CD8-positive, alpha-beta memory T cell (primary cell): ENCODE data around the gene SLC6A11. TPM values are rescaled to one million over a fixed set of nuclear protein-coding genes. Genes with fewer than 3 reads are reported as not detected.
A peak's percentile ranks its signal among the peaks of the same experiment; 100 is the strongest.

ENCODE experiments used
- CTCF ChIA-PET: fragments of 350-600 bp; sonication (Branson Sonifier 250); formaldehyde crosslinking; loops from one replicate; lab custom pipeline; 2021; ENCODE audit warnings: antibody characterized with exemption; lab: Charles Lee
- POLR2A ChIA-PET: fragments of 350-600 bp; sonication (Branson Sonifier 250); formaldehyde crosslinking; loops from one replicate; lab custom pipeline; 2021; ENCODE audit warnings: antibody characterized with exemption; lab: Charles Lee
- DNase-seq, 5 donors: peaks; one replicate each; pipeline versions ENCODE4 v3.0.0 to v3.0.0-alpha.2; 2020 to 2022; ENCODE audit warnings: mixed read lengths in 1 of 5
- H3K27ac ChIP-seq: one replicate; pipeline ENCODE4 v1.7.0; 2013; ENCODE audit warnings: low read depth, mild to moderate bottlenecking, low read length, moderate library complexity
- H3K27me3 ChIP-seq: 2 replicates; pipeline ENCODE4 v1.7.0; 2013; ENCODE audit warnings: low read length, mild to moderate bottlenecking; ENCODE audit not compliant: insufficient read depth, poor library complexity, severe bottlenecking
- H3K36me3 ChIP-seq: 2 replicates; pipeline ENCODE4 v1.7.0; 2013; ENCODE audit warnings: mild to moderate bottlenecking, low read length, moderate library complexity; ENCODE audit not compliant: insufficient read depth
- H3K4me1 ChIP-seq: 2 replicates; pipeline ENCODE4 v1.7.0; 2013; ENCODE audit warnings: mild to moderate bottlenecking, low read length, moderate library complexity; ENCODE audit not compliant: insufficient read depth
- H3K4me3 ChIP-seq: 2 replicates; pipeline ENCODE4 v1.7.0; 2013; ENCODE audit warnings: mild to moderate bottlenecking, low read length
- H3K9me3 ChIP-seq: 2 replicates; pipeline ENCODE4 v1.7.0; 2013; ENCODE audit warnings: mild to moderate bottlenecking, low read length
- H3K27ac Mint-ChIP-seq, 8 donors: one replicate each; pipeline ENCODE4 v1.8.0; 2020 to 2021; ENCODE audit warnings: mixed read lengths in 8 of 8, mild to moderate bottlenecking in 6 of 8, inconsistent platforms in 3 of 8, moderate library complexity in 3 of 8
- H3K27me3 Mint-ChIP-seq, 2 donors: one replicate each; pipeline ENCODE4 v1.8.0; 2020 to 2021; ENCODE audit warnings: mixed read lengths in 2 of 2, mild to moderate bottlenecking in 1 of 2, moderate library complexity in 1 of 2
- H3K36me3 Mint-ChIP-seq, 3 donors: one replicate each; pipeline ENCODE4 v1.8.0; 2020 to 2021; ENCODE audit warnings: mixed read lengths in 3 of 3, inconsistent platforms in 1 of 3, mild to moderate bottlenecking in 1 of 3
- H3K4me1 Mint-ChIP-seq, 3 donors: one replicate each; pipeline ENCODE4 v1.8.0; 2020 to 2021; ENCODE audit warnings: mixed read lengths in 3 of 3, inconsistent platforms in 1 of 3, mild to moderate bottlenecking in 1 of 3
- H3K4me3 Mint-ChIP-seq, 7 donors: one replicate each; pipeline ENCODE4 v1.8.0; 2020 to 2021; ENCODE audit warnings: mixed read lengths in 7 of 7, mild to moderate bottlenecking in 6 of 7, moderate library complexity in 4 of 7, inconsistent platforms in 2 of 7
- H3K9me3 Mint-ChIP-seq, 5 donors: one replicate each; pipeline ENCODE4 v1.8.0; 2020 to 2022; ENCODE audit warnings: mixed read lengths in 5 of 5, mild to moderate bottlenecking in 3 of 5, moderate library complexity in 2 of 5, inconsistent platforms in 1 of 5
- polyA plus RNA-seq: library from polyadenylated mRNA; unstranded; fragments of 300-500 nt; fragmentation: Illumina TruSeq; gene quantifications from one replicate; pipeline ENCODE4 v1.2.3, GENCODE V29; 2021
- total RNA-seq, 2 experiments: library from RNA; stranded (reverse); gene quantifications; one replicate each; pipeline ENCODE4 v1.2.3, GENCODE V29; 2021

Gene SLC6A11
- total and polyA plus RNA-seq, 3 experiments from 2014 or later: not detected

DNA sequence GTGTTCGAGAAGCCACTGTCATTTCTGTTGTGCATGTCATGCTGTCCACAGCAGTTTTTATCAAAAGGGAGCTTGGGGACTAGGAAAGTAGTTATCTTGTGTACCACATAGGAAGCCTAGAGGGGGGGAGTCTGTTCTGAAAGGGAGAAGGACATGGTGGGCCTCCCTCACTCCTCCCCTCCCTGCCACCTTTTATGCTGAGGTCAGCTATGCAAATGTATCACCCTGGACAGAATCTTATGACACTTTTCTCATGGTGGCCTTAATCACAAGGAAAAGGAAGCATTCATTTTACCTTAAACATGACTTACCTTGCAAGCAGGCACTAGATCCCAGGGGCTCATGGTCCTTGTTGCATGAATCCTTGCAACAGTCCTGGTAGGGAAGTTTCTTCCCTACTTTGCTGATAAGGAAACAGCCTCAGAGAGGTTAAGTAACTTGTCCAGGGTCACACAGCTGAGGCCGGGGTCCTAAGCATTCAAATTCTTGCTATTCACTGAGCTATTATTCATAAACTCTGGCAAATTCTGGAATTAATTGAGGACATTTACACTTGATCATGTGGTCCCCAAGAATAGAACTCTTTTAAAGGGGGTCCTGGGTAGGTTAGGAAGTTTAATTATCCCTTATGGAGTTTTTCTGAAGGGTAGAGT lies 95.4 kb downstream of the SLC6A11 start:
- CTCF ChIA-PET: no interaction called here
- H3K27me3 Mint-ChIP-seq: peaks cover 4 to 23% of the 10 kb centered on the region in 2 donors
- H3K27ac ChIP-seq: no peak overlapping the region

DNA sequence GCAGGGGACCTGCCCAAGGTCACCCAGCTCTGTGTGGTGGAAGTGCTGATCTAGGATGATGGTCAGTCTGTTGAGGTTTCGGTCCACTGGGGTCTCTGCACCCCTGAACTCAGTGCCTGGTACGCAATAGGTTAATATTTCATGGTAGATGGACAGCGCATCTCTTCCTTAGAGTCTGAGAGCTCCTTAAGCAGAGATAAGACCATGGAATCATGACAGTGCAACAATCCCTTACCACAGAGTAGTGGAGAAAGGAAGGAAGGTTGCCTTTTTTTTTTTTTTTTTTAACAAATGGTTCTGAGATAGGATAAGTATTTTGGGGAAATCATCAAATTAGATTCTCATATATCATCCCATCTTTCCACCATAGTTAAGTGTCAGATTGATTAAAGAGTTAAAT lies 96.8 kb downstream of the SLC6A11 start:
- peaks cover 4% of the 10 kb centered on the region for H3K27me3 ChIP-seq
- H3K4me1 ChIP-seq: no peaks in the 10 kb centered on the region
- POLR2A ChIA-PET: no interaction called here
- Mint-ChIP-seq H3K36me3 (peaks cover 0 to 6% (median 0%) of the 10 kb centered on the region in 3 donors), H3K4me1 (no peaks in the 10 kb centered on the region), H3K9me3 (peaks cover 0 to 14% (median 11%) of the 10 kb centered on the region in 5 donors), H3K4me3 (no peak overlapping the region), H3K27me3 (peaks cover 8 to 23% of the 10 kb centered on the region in 2 donors), H3K27ac (no peak overlapping the region)
- no peaks in the 10 kb centered on the region for H3K36me3 ChIP-seq
- no peak for DNase-seq
- H3K9me3 ChIP-seq: no peaks in the 10 kb centered on the region
- H3K27ac ChIP-seq: no peak overlapping the region
- H3K4me3 ChIP-seq: no peak overlapping the region
- CTCF ChIA-PET: no interaction called here

More for the DNA sequence above, 95.4 kb downstream of the SLC6A11 start:
- H3K4me3 Mint-ChIP-seq: no peak overlapping the region
- Histone ChIP-seq H3K4me3 (no peak overlapping the region), H3K27me3 (peaks cover 4% of the 10 kb centered on the region), H3K9me3 (no peaks in the 10 kb centered on the region), H3K4me1 (no peaks in the 10 kb centered on the region), H3K36me3 (no peaks in the 10 kb centered on the region)
- H3K4me1 Mint-ChIP-seq: no peaks in the 10 kb centered on the region
- no peak overlapping the region for H3K27ac Mint-ChIP-seq
- POLR2A ChIA-PET: no interaction called here
- peaks cover 12 to 27% (median 22%) of the 10 kb centered on the region in 5 donors for H3K9me3 Mint-ChIP-seq
- H3K36me3 Mint-ChIP-seq: peaks cover 0 to 7% (median 3%) of the 10 kb centered on the region in 3 donors
- DNase-seq: no peak

DNA sequence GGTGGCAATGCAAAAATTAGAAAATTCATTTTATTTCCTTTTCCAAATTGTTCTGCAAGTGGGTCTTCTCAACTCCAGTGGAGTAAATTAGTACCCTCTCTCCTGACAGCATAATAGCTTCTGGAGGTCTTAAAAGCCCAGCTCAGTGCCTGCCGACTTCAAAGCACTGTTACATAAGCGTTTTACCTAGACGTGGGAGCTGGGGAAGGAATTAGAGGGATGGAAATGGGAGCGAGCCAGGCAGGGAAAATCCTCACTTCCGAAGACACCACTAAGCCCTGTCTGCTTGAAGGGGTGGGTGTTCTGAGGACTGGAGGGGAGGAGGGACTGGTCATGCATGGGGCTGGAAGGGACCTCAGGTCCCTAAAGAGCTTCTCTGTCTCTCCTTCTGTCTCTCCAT lies 99.3 kb downstream of the SLC6A11 start:
- ChIA-PET POLR2A (no interaction called here), CTCF (no interaction called here)
- H3K4me3 ChIP-seq: no peak overlapping the region
- Mint-ChIP-seq H3K27ac (no peak overlapping the region), H3K27me3 (peaks cover 7 to 41% of the 10 kb centered on the region in 2 donors), H3K4me3 (no peak overlapping the region), H3K9me3 (peaks cover 0 to 1% (median 0%) of the 10 kb centered on the region in 5 donors), H3K4me1 (no peaks in the 10 kb centered on the region), H3K36me3 (no peaks in the 10 kb centered on the region)
- no peaks in the 10 kb centered on the region for H3K36me3 ChIP-seq
- no peak for DNase-seq
- H3K9me3 ChIP-seq: no peaks in the 10 kb centered on the region
- no peak overlapping the region for H3K27ac ChIP-seq
- no peaks in the 10 kb centered on the region for H3K4me1 ChIP-seq
- H3K27me3 ChIP-seq: peaks cover 4% of the 10 kb centered on the region

DNA sequence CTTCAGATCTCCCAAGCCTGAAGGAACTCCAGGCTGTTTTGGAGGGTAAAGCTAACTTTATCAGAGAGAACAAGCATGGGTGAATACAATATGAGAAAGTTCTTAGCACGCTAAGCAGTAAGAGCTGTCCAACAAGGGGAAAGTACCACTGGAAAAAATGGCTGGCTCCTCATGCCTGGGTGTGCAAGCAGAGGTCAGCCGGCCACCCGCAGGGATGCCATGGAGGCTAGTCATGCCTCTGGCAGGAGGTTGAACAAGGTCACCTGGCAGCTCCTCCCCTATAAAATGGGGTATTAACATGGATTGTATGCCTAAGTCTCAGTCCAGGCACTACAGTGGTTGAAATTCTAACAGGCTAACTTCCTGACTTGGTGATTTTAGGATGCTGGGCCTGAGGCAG lies 101.1 kb downstream of the SLC6A11 start:
- Mint-ChIP-seq H3K27ac (no peak overlapping the region), H3K4me1 (no peaks in the 10 kb centered on the region), H3K27me3 (peaks cover 4 to 44% of the 10 kb centered on the region in 2 donors), H3K36me3 (no peaks in the 10 kb centered on the region), H3K9me3 (peaks cover 0 to 2% (median 0%) of the 10 kb centered on the region in 5 donors), H3K4me3 (no peak overlapping the region)
- H3K27me3 ChIP-seq: peaks cover 4% of the 10 kb centered on the region
- DNase-seq: no peak
- H3K4me3 ChIP-seq: no peak overlapping the region
- ChIA-PET CTCF (no interaction called here), POLR2A (no interaction called here)
- no peaks in the 10 kb centered on the region for H3K4me1 ChIP-seq
- H3K9me3 ChIP-seq: no peaks in the 10 kb centered on the region
- H3K27ac ChIP-seq: no peak overlapping the region
- no peaks in the 10 kb centered on the region for H3K36me3 ChIP-seq

DNA sequence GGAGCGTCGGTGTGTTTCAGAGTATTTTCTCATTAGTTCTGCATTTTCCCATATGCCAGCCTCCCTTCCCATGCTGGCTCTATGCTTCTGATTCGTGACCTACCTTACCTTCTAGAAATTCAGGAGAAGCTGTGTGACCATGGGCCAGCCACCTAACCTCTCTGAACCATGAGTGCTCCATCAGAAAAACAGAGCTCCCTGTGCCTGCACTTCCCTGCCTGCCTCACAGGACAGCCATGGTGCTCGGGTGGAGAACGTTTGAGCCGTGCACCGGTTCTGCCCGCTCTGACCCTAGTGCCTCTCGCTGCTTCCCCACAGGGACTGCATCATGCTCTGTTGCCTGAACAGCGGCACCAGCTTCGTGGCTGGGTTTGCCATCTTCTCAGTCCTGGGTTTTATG lies 102.0 kb downstream of the SLC6A11 start:
- H3K4me1 ChIP-seq: no peaks in the 10 kb centered on the region
- Mint-ChIP-seq H3K4me1 (no peaks in the 10 kb centered on the region), H3K27ac (no peak overlapping the region), H3K36me3 (no peaks in the 10 kb centered on the region), H3K9me3 (peaks cover 0 to 2% (median 0%) of the 10 kb centered on the region in 5 donors), H3K27me3 (peaks cover 6 to 42% of the 10 kb centered on the region in 2 donors), H3K4me3 (no peak overlapping the region)
- H3K27me3 ChIP-seq: no peaks in the 10 kb centered on the region
- H3K36me3 ChIP-seq: no peaks in the 10 kb centered on the region
- no peak for DNase-seq
- H3K27ac ChIP-seq: no peak overlapping the region
- ChIA-PET POLR2A (no interaction called here), CTCF (no interaction called here)
- H3K4me3 ChIP-seq: no peak overlapping the region
- H3K9me3 ChIP-seq: no peaks in the 10 kb centered on the region

DNA sequence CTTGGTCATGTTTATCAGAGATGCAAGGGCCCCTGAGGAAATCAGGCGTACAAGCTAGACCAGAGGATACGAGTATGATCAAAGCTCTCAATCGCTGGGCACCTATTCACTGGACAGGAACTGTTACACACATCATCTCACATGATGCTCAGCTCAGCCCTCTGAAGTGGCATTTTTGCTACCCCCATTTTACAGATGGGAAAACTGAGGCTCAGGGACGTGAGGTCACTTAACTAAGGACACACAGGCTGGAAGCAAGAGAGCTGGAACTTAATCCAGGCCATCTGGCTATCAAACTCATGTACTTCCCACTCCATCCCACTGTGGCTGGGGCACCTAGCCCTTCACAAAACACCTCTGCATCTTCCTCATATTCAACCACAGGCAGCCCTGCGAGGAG lies 103.6 kb downstream of the SLC6A11 start:
- Histone ChIP-seq H3K27ac (no peak overlapping the region), H3K4me3 (no peak overlapping the region), H3K9me3 (no peaks in the 10 kb centered on the region), H3K27me3 (no peaks in the 10 kb centered on the region), H3K4me1 (no peaks in the 10 kb centered on the region), H3K36me3 (no peaks in the 10 kb centered on the region)
- H3K4me1 Mint-ChIP-seq: no peaks in the 10 kb centered on the region
- no peak overlapping the region for H3K4me3 Mint-ChIP-seq
- peaks cover 0 to 7% (median 2%) of the 10 kb centered on the region in 5 donors for H3K9me3 Mint-ChIP-seq
- no peaks in the 10 kb centered on the region for H3K36me3 Mint-ChIP-seq
- DNase-seq: no peak
- ChIA-PET CTCF (no interaction called here), POLR2A (no interaction called here)
- H3K27ac Mint-ChIP-seq: no peak overlapping the region
- H3K27me3 Mint-ChIP-seq: peaks cover 7 to 36% of the 10 kb centered on the region in 2 donors

DNA sequence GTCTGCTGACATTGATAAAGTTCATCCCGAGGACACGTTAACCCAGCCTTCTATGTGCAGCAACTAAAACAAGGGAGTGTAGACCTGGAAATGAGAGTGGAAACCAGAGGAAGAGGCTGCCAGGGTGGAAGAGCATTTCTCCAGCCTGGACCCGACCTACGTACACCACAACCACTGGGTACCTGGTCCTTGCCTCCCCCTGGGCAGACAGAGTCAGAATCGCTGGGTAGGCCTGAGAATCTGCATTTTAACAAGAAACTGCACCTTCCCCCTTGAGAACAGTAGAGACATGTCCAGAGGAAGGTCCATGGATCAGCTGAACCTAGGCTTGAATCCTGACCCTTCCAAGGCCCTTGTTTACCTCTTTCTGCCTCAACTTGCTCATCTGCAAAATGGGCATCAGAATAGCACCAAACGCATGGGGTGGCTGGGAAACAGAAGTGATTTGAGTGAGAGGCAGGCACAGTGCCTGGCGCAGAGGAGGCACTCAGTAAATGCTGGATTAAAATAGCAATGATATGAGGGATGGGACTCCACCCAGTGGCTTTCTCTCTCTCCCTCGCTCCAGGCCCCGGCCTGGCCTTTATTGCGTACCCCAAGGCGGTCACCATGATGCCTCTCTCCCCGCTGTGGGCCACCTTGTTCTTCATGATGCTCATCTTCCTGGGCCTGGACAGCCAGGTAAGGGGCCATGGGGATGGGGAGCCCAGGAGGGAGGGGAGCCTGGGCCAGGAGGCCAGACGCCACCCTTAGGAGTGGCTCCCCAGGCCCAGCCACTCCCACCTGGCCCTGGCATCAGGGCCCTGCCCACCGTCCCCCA lies 109.6 kb downstream of the SLC6A11 start:
- ChIA-PET CTCF (no interaction called here), POLR2A (no interaction called here)
- Mint-ChIP-seq H3K9me3 (peaks cover 0 to 10% (median 4%) of the 10 kb centered on the region in 5 donors), H3K36me3 (no peaks in the 10 kb centered on the region), H3K27me3 (peaks cover 6 to 10% of the 10 kb centered on the region in 2 donors), H3K4me3 (no peak overlapping the region), H3K27ac (peak overlapping the region in 1 of 8 donors; percentile 21), H3K4me1 (no peaks in the 10 kb centered on the region)
- no peak overlapping the region for H3K4me3 ChIP-seq
- no peaks in the 10 kb centered on the region for H3K27me3 ChIP-seq
- H3K36me3 ChIP-seq: no peaks in the 10 kb centered on the region
- no peaks in the 10 kb centered on the region for H3K9me3 ChIP-seq
- no peak overlapping the region for H3K27ac ChIP-seq
- H3K4me1 ChIP-seq: no peaks in the 10 kb centered on the region
- no peak for DNase-seq

GRCh38 chr3:10926256-10926810 lies 110.3 kb downstream of the SLC6A11 start:
- no peaks in the 10 kb centered on the region for H3K4me1 Mint-ChIP-seq
- H3K4me3 Mint-ChIP-seq: no peak overlapping the region
- H3K27ac Mint-ChIP-seq: no peak overlapping the region
- ChIA-PET CTCF (no interaction called here), POLR2A (no interaction called here)
- Histone ChIP-seq H3K27me3 (no peaks in the 10 kb centered on the region), H3K4me3 (no peak overlapping the region), H3K4me1 (no peaks in the 10 kb centered on the region), H3K9me3 (no peaks in the 10 kb centered on the region), H3K36me3 (no peaks in the 10 kb centered on the region), H3K27ac (no peak overlapping the region)
- no peak for DNase-seq
- H3K9me3 Mint-ChIP-seq: peaks cover 0 to 10% (median 4%) of the 10 kb centered on the region in 5 donors
- H3K36me3 Mint-ChIP-seq: no peaks in the 10 kb centered on the region
- H3K27me3 Mint-ChIP-seq: peaks cover 5 to 6% of the 10 kb centered on the region in 2 donors
